HG03196 (cell line): Measurements from ENCODE around the gene TMEM87B.
"Not testable (repeated sequence)": the region's sequence is repeated elsewhere in the genome, so short reads cannot be mapped to it uniquely, and the experiment has no call there.

ENCODE experiments used
- ATAC-seq: cut with Tn5 transposase; IDR thresholded peaks from one replicate; pipeline ENCODE4 v1.9.1; 2021; ENCODE audit not compliant: unreplicated experiment

Gene TMEM87B

GRCh38 chr2:112032689-112033465 lies 22.2 kb upstream of the TMEM87B start:
- no peak for ATAC-seq

GRCh38 chr2:112033600-112033999 lies 21.5 kb upstream of the TMEM87B start:
- no peak for ATAC-seq

- no peak for ATAC-seq
Observed at GRCh38 chr2:112034924-112035323, 20.1 kb upstream of the TMEM87B start.

- no peak for ATAC-seq
Observed at GRCh38 chr2:112035786-112036185, 19.3 kb upstream of the TMEM87B start.

- not testable (repeated sequence) for ATAC-seq
Observed at GRCh38 chr2:112039556-112039955, 15.5 kb upstream of the TMEM87B start.

- not testable (repeated sequence) for ATAC-seq
Observed at GRCh38 chr2:112040066-112040465, 15.0 kb upstream of the TMEM87B start.

GRCh38 chr2:112041460-112041859 lies 13.6 kb upstream of the TMEM87B start:
- ATAC-seq, result not testable (repeated sequence)

- no peak for ATAC-seq
Observed at GRCh38 chr2:112045446-112046014, 9.5 kb upstream of the TMEM87B start.

- ATAC-seq, result no peak
Observed at GRCh38 chr2:112046231-112046630, 8.8 kb upstream of the TMEM87B start.

- ATAC-seq, result no peak
Observed at GRCh38 chr2:112047537-112048235, 7.4 kb upstream of the TMEM87B start.

GRCh38 chr2:112048236-112048592 lies 6.9 kb upstream of the TMEM87B start:
- ATAC-seq, result no peak

- no peak for ATAC-seq
Observed at GRCh38 chr2:112048887-112049286, 6.2 kb upstream of the TMEM87B start.

- ATAC-seq, result no peak
Observed at GRCh38 chr2:112050316-112050715, 4.8 kb upstream of the TMEM87B start.

GRCh38 chr2:112053917-112054846 lies 887 bp upstream of the TMEM87B start:
- peak; percentile 55 for ATAC-seq

- ATAC-seq, result peak; percentile 9
Observed at GRCh38 chr2:112055730-112056625, 909 bp downstream of the TMEM87B start.

- ATAC-seq, result no peak
Observed at GRCh38 chr2:112056626-112056987, 1.5 kb downstream of the TMEM87B start.

- no peak for ATAC-seq
Observed at GRCh38 chr2:112059671-112060070, 4.6 kb downstream of the TMEM87B start.

GRCh38 chr2:112061299-112061698 lies 6.2 kb downstream of the TMEM87B start:
- ATAC-seq, result no peak

- ATAC-seq, result no peak
Observed at GRCh38 chr2:112061840-112062239, 6.8 kb downstream of the TMEM87B start.

- ATAC-seq, result no peak
Observed at GRCh38 chr2:112062894-112063293, 7.8 kb downstream of the TMEM87B start.
